ENCODE results near the gene NKTR.

NKTR gene

DNA sequence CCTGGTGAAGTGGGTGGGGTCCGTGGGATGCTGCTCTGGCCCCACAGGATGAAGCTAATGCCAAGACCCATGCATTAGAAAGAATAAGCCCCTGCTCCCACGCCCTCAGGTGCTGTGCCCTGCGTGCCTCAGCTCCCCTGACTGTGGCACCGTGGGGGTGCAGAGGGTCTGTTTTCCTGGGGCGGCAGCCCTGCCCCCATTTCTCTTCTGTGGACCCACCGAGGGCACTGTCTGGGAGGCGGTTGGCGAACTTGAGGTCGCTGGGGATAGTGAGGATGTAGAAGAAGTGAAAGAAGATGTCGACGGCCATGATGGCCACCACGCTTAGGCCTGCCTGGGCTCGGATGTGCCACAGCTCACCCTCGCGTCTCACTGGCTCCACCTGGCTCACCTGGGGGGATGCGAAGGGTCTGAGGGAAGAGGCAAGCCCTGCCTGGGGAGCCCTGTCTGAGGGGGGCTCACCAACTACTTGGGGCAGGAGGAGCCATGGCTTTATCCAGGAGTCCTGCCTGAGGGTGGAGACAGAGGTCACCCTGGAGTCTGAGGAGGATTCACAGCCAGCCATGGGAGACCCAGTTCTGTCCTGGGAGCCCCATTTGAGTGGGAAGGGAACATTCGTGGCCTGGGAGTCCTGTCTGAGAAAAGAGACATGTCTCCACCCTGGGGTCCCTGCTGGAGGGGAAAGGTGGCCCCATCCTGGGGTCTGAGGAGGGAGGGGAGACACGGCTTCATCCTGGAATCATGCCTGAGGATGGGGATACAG is 97.0 kb downstream of the NKTR start:
- no peak for DNase-seq
